ENCODE data around the gene ATG7. TPM values are rescaled to one million over a fixed set of nuclear protein-coding genes. Genes with fewer than 3 reads are reported as not detected.
A peak's percentile ranks its signal among the peaks of the same experiment; 100 is the strongest.

ATG7 gene
- total RNA-seq, 2 donors from 2014 or later: 33.9 to 38.4 TPM

- Histone ChIP-seq H3K27me3 (ENCODE audit: control insufficient read depth, insufficient read depth, low read length, poor library complexity, severe bottlenecking) (no peaks in the 10 kb centered on the region), H3K9ac (ENCODE audit: extremely low read depth, low read length, poor library complexity, severe bottlenecking) (no peak overlapping the region), H3K9me3 (ENCODE audit: control insufficient read depth, low read length) (no peaks in the 10 kb centered on the region), H3K27ac (ENCODE audit: low read depth, low read length) (peak overlapping the region; percentile 54), H3K4me3 (ENCODE audit: low read length) (no peak overlapping the region), H3K36me3 (ENCODE audit: control insufficient read depth, insufficient read depth, low read length) (peaks cover 26% of the 10 kb centered on the region), H3K4me1 (ENCODE audit: control insufficient read depth, insufficient read depth, low read length) (peaks cover 14% of the 10 kb centered on the region)
- no peak for TF ChIP-seq CTCF (conservative IDR thresholded peaks at IDR 0.05)
- peaks cover 32% of the 10 kb centered on the region for H3K36me3 Mint-ChIP-seq (ENCODE audit: low read depth)
- DNase-seq: no peak
- no peaks in the 10 kb centered on the region for H3K27me3 Mint-ChIP-seq (ENCODE audit: insufficient read depth)
- WGBS, 2 experiments (ENCODE audit: insufficient coverage in 1 of 2, insufficient read length in 1 of 2): 82 to 84% methylated on average over 13 to 15 of the region's 15 CpGs
- H3K9me3 Mint-ChIP-seq: no peaks in the 10 kb centered on the region
- no peak overlapping the region for H3K4me3 Mint-ChIP-seq
- H3K4me1 Mint-ChIP-seq: peaks cover 53% of the 10 kb centered on the region
- H3K27ac Mint-ChIP-seq: no peak overlapping the region
These were observed 332.1 kb downstream of the ATG7 start for GRCh38 chr3:11604139-11604892.

- Histone ChIP-seq H3K27me3 (ENCODE audit: control insufficient read depth, insufficient read depth, low read length, poor library complexity, severe bottlenecking) (no peaks in the 10 kb centered on the region), H3K36me3 (ENCODE audit: control insufficient read depth, insufficient read depth, low read length) (peaks cover 18% of the 10 kb centered on the region), H3K4me1 (ENCODE audit: control insufficient read depth, insufficient read depth, low read length) (peaks cover 15% of the 10 kb centered on the region), H3K27ac (ENCODE audit: low read depth, low read length) (no peak overlapping the region), H3K4me3 (ENCODE audit: low read length) (no peak overlapping the region), H3K9ac (ENCODE audit: extremely low read depth, low read length, poor library complexity, severe bottlenecking) (no peak overlapping the region), H3K9me3 (ENCODE audit: control insufficient read depth, low read length) (no peaks in the 10 kb centered on the region)
- WGBS, 2 experiments (ENCODE audit: insufficient coverage in 1 of 2, insufficient read length in 1 of 2): 87% methylated on average over 1 of the region's 1 CpG; no CpG with 5 or more reads in 1 of the 2 experiments
- TF ChIP-seq CTCF (conservative IDR thresholded peaks at IDR 0.05): no peak
- H3K4me1 Mint-ChIP-seq: peaks cover 57% of the 10 kb centered on the region
- H3K9me3 Mint-ChIP-seq: no peaks in the 10 kb centered on the region
- peaks cover 30% of the 10 kb centered on the region for H3K36me3 Mint-ChIP-seq (ENCODE audit: low read depth)
- no peaks in the 10 kb centered on the region for H3K27me3 Mint-ChIP-seq (ENCODE audit: insufficient read depth)
- H3K27ac Mint-ChIP-seq: no peak overlapping the region
- H3K4me3 Mint-ChIP-seq: no peak overlapping the region
- DNase-seq: no peak
These were observed 333.2 kb downstream of the ATG7 start for GRCh38 chr3:11605398-11605797.

GRCh38 chr3:11606090-11606784 lies 334.0 kb downstream of the ATG7 start:
- Histone ChIP-seq H3K27me3 (ENCODE audit: control insufficient read depth, insufficient read depth, low read length, poor library complexity, severe bottlenecking) (no peaks in the 10 kb centered on the region), H3K27ac (ENCODE audit: low read depth, low read length) (no peak overlapping the region), H3K9ac (ENCODE audit: extremely low read depth, low read length, poor library complexity, severe bottlenecking) (no peak overlapping the region), H3K4me3 (ENCODE audit: low read length) (no peak overlapping the region), H3K36me3 (ENCODE audit: control insufficient read depth, insufficient read depth, low read length) (peaks cover 11% of the 10 kb centered on the region), H3K4me1 (ENCODE audit: control insufficient read depth, insufficient read depth, low read length) (peaks cover 14% of the 10 kb centered on the region), H3K9me3 (ENCODE audit: control insufficient read depth, low read length) (no peaks in the 10 kb centered on the region)
- H3K36me3 Mint-ChIP-seq (ENCODE audit: low read depth): peaks cover 24% of the 10 kb centered on the region
- no peak for DNase-seq
- no peaks in the 10 kb centered on the region for H3K9me3 Mint-ChIP-seq
- H3K27me3 Mint-ChIP-seq (ENCODE audit: insufficient read depth): no peaks in the 10 kb centered on the region
- peak overlapping the region; percentile 37 for H3K27ac Mint-ChIP-seq
- H3K4me1 Mint-ChIP-seq: peaks cover 57% of the 10 kb centered on the region
- WGBS, 2 experiments (ENCODE audit: insufficient coverage in 1 of 2, insufficient read length in 1 of 2): 85 to 95% methylated on average over 7 to 11 of the region's 11 CpGs
- H3K4me3 Mint-ChIP-seq: no peak overlapping the region
- no peak for TF ChIP-seq CTCF (conservative IDR thresholded peaks at IDR 0.05)
